ENCODE data around the gene GRWD1.

GRWD1 gene

GRCh38 chr19:48490981-48491792 is 45.4 kb downstream of the GRWD1 start:
- peak; percentile 61 for DNase-seq (ENCODE audit: low read depth)
- H3K4me3 ChIP-seq (ENCODE audit: low read length), result peak overlapping the region; percentile 36
- TF ChIP-seq, protein P1, sequence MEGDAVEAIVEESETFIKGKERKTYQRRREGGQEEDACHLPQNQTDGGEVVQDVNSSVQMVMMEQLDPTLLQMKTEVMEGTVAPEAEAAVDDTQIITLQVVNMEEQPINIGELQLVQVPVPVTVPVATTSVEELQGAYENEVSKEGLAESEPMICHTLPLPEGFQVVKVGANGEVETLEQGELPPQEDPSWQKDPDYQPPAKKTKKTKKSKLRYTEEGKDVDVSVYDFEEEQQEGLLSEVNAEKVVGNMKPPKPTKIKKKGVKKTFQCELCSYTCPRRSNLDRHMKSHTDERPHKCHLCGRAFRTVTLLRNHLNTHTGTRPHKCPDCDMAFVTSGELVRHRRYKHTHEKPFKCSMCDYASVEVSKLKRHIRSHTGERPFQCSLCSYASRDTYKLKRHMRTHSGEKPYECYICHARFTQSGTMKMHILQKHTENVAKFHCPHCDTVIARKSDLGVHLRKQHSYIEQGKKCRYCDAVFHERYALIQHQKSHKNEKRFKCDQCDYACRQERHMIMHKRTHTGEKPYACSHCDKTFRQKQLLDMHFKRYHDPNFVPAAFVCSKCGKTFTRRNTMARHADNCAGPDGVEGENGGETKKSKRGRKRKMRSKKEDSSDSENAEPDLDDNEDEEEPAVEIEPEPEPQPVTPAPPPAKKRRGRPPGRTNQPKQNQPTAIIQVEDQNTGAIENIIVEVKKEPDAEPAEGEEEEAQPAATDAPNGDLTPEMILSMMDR (IDR thresholded peaks at IDR 0.05; ENCODE audit: insufficient read depth, low read depth, low read length, missing control alignments), result no peak

DNA sequence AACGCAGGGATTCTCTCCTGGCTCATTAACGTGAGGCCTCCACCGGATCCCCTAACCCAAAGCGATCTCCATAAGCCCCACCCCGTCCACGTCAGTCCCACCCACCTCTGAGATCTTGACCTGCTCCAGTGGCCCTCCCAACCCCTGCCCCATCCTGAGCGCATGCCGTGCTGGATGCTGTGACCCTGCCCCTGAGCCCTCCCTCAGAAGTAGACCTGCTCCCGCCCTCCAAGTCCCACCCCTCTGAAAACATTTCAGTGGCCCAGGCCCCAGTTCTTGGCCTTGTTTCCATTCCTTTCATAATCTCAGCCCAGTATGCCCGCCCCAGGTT is 46.0 kb downstream of the GRWD1 start:
- no peak for DNase-seq (ENCODE audit: low read depth)
- H3K4me3 ChIP-seq (ENCODE audit: low read length), result no peak overlapping the region
- TF ChIP-seq, protein P1 (IDR thresholded peaks at IDR 0.05; ENCODE audit: insufficient read depth, low read depth, low read length, missing control alignments), result no peak

GRCh38 chr19:48492925-48493717 is 47.3 kb downstream of the GRWD1 start:
- H3K4me3 ChIP-seq (ENCODE audit: low read length), result peak overlapping the region; percentile 61
- peak; percentile 99 for DNase-seq (ENCODE audit: low read depth)
- TF ChIP-seq, protein P1 (IDR thresholded peaks at IDR 0.05; ENCODE audit: insufficient read depth, low read depth, low read length, missing control alignments), result no peak

- H3K4me3 ChIP-seq (ENCODE audit: low read length), result peak overlapping the region; percentile 68
- no peak for DNase-seq (ENCODE audit: low read depth)
- TF ChIP-seq, protein P1 (IDR thresholded peaks at IDR 0.05; ENCODE audit: insufficient read depth, low read depth, low read length, missing control alignments), result no peak
Measured at GRCh38 chr19:48493718-48494401, 48.1 kb downstream of the GRWD1 start.

GRCh38 chr19:48495396-48495795 is 49.6 kb downstream of the GRWD1 start:
- DNase-seq (ENCODE audit: low read depth), result no peak
- TF ChIP-seq, protein P1 (IDR thresholded peaks at IDR 0.05; ENCODE audit: insufficient read depth, low read depth, low read length, missing control alignments), result no peak
- no peak overlapping the region for H3K4me3 ChIP-seq (ENCODE audit: low read length)

DNA sequence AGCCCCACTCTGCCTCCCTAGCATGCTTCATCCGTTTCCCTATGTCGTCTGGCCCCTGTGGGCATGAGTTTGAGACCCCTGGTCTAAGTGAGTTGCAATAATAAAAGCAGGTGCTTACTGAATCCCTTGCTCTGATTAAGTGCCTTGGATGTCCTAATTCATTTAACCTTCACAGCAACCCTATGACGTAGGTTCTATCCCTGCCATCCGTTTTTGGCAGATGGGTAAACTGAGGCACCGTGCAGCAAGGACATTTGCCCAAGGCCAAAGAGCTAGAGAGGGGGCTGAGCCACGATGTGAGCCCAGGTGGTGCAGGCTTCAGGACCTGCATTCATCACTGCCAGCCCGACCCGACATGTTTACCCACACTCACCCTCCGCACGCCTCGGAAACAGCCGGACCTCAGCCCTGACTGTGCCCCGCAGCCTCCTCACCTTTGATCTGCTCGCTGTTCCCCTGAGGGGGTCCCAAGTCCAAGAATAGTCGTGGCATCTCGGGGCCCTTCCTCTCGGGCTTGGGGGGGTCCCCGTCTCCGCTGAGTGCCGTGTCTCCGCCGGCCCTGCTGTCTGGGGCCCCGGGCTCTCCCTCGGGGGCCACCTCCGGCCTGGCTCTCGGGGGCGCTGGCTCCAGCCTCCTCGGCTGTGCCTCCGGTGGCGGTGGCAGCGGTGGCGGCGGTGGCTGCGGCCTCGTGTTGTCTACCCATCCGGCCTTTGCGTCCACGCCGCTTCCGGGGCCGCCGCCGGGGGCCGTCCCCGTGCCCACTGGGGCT is 51.4 kb downstream of the GRWD1 start:
- H3K4me3 ChIP-seq (ENCODE audit: low read length), result no peak overlapping the region
- TF ChIP-seq, protein P1 (IDR thresholded peaks at IDR 0.05; ENCODE audit: insufficient read depth, low read depth, low read length, missing control alignments), result no peak
- DNase-seq (ENCODE audit: low read depth), result no peak

All from epithelial cell of esophagus (primary cell).